Measurements from ENCODE around the gene FBXW5.
A peak's percentile ranks its signal among the peaks of the same experiment; 100 is the strongest.

FBXW5 gene

GRCh38 chr9:136977649-136978072, 33.1 kb upstream of the FBXW5 start:
- TF ChIP-seq CTCF (IDR thresholded peaks at IDR 0.05; ENCODE audit: borderline replicate concordance, insufficient read depth, low read depth, low read length) = no peak
- no peak overlapping the region for H3K4me3 ChIP-seq (ENCODE audit: low read depth, low read length)

- no peak within 1 kb of the TSS for H3K4me3 ChIP-seq (ENCODE audit: low read depth, low read length)
- no peak for TF ChIP-seq CTCF (IDR thresholded peaks at IDR 0.05; ENCODE audit: borderline replicate concordance, insufficient read depth, low read depth, low read length)
Measured at GRCh38 chr9:136977223-136977622, 32.7 kb upstream of the FBXW5 start, which contains the start of gene PTGDS. PTGDS (plus strand) TSS chr9:136977504; CDS start chr9:136977579, 75 bp downstream.

- no peak overlapping the region for H3K4me3 ChIP-seq (ENCODE audit: low read depth, low read length)
- TF ChIP-seq CTCF (IDR thresholded peaks at IDR 0.05; ENCODE audit: borderline replicate concordance, insufficient read depth, low read depth, low read length) = peak; percentile 39; the same call in 1 of the 2 replicates
Measured at GRCh38 chr9:136975644-136976043, 31.1 kb upstream of the FBXW5 start.

- no peak for TF ChIP-seq CTCF (IDR thresholded peaks at IDR 0.05; ENCODE audit: borderline replicate concordance, insufficient read depth, low read depth, low read length)
- no peak overlapping the region for H3K4me3 ChIP-seq (ENCODE audit: low read depth, low read length)
Measured at GRCh38 chr9:136974817-136975535, 30.4 kb upstream of the FBXW5 start.

- TF ChIP-seq CTCF (IDR thresholded peaks at IDR 0.05; ENCODE audit: borderline replicate concordance, insufficient read depth, low read depth, low read length) = no peak
- no peak overlapping the region for H3K4me3 ChIP-seq (ENCODE audit: low read depth, low read length)
Measured at GRCh38 chr9:136973618-136974617, 29.4 kb upstream of the FBXW5 start.

GRCh38 chr9:136972743-136973142, 28.2 kb upstream of the FBXW5 start:
- H3K4me3 ChIP-seq (ENCODE audit: low read depth, low read length) = no peak overlapping the region
- TF ChIP-seq CTCF (IDR thresholded peaks at IDR 0.05; ENCODE audit: borderline replicate concordance, insufficient read depth, low read depth, low read length) = no peak

Data from GM12875 (cell line).